Measurements from ENCODE around the gene PCDHB3.
A peak's percentile ranks its signal among the peaks of the same experiment; 100 is the strongest.
"Not testable (repeated sequence)": the region's sequence is repeated elsewhere in the genome, so short reads cannot be mapped to it uniquely, and the experiment has no call there.

The PCDHB3 gene

DNA sequence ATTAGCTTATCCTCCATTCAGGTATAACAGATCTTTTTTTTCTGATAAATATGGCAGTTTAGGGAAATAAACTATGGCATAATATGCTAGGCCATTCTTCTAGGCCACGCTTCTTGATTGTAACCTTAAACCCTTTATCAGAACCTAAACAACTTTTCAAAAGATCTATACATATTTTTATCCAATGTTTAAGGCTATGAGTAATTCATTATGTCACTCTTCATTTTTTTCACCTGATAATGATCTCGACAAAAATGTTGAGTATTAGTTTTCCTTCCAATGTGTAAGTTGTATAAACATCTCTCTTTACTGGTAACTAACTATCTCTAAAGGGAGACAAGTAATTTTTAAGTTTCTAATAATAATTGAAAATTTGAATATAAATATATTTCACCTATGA, 19.0 kb downstream of the PCDHB3 start:
- no peaks in the 10 kb centered on the region for H3K4me1 ChIP-seq (ENCODE audit: insufficient read depth, insufficient read length)
- H3K4me3 ChIP-seq (ENCODE audit: insufficient read length, low read depth), result no peak overlapping the region
- no peak for TF ChIP-seq SUZ12 (IDR thresholded peaks at IDR 0.05; ENCODE audit: extremely low read depth, insufficient read depth, insufficient read length)
- no peak for TF ChIP-seq ZNF274 (IDR thresholded peaks at IDR 0.05; ENCODE audit: low read depth, low read length)
- TF ChIP-seq YY1 (IDR thresholded peaks at IDR 0.05; ENCODE audit: insufficient read depth, insufficient read length), result no peak
- no peaks in the 10 kb centered on the region for H3K27me3 ChIP-seq (ENCODE audit: insufficient read depth, insufficient read length)
- no peaks in the 10 kb centered on the region for H3K36me3 ChIP-seq (ENCODE audit: insufficient read depth, insufficient read length, low read length)
- no peak for DNase-seq (ENCODE audit: low read depth, low spot score)
- H3K9me3 ChIP-seq (ENCODE audit: insufficient read depth, low read length), result no peaks in the 10 kb centered on the region
- no peak overlapping the region for H3K9ac ChIP-seq (ENCODE audit: insufficient read length, low read depth)

DNA sequence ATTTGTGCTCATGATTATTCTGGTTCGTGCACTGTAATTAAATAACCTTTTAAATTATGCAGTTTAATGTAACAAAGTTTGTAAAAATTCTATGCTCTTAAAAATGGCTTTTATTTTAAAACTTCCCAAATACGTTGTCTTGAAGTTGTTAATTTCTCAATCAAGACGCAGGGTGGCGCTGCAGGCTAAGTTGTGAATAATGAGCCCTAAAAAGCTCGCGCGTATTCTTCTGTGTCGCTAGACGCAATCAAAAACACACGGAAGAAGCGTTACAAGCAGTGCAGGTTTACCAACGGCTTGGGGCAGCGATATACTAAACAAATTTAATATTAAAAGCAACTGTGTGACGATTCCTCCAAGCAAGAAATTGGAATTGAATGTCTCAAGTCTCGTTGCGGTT, 21.3 kb downstream of the PCDHB3 start, which contains the start of gene PCDHB4:
Gene PCDHB4 (plus strand): TSS at position 256 of the 400 bp plus-strand sequence. CDS start 181 bp downstream, outside the sequence.
- no peaks in the 10 kb centered on the region for H3K4me1 ChIP-seq (ENCODE audit: insufficient read depth, insufficient read length)
- H3K9ac ChIP-seq (ENCODE audit: insufficient read length, low read depth), result no peak within 1 kb of the TSS
- no peaks in the 10 kb centered on the region for H3K9me3 ChIP-seq (ENCODE audit: insufficient read depth, low read length)
- no peaks in the 10 kb centered on the region for H3K36me3 ChIP-seq (ENCODE audit: insufficient read depth, insufficient read length, low read length)
- H3K27me3 ChIP-seq (ENCODE audit: insufficient read depth, insufficient read length), result no peaks in the 10 kb centered on the region
- peak; percentile 16 for DNase-seq (ENCODE audit: low read depth, low spot score)
- TF ChIP-seq ZNF274 (IDR thresholded peaks at IDR 0.05; ENCODE audit: low read depth, low read length), result no peak
- TF ChIP-seq YY1 (IDR thresholded peaks at IDR 0.05; ENCODE audit: insufficient read depth, insufficient read length), result no peak
- TF ChIP-seq SUZ12 (IDR thresholded peaks at IDR 0.05; ENCODE audit: extremely low read depth, insufficient read depth, insufficient read length), result no peak
- H3K4me3 ChIP-seq (ENCODE audit: insufficient read length, low read depth), result no peak within 1 kb of the TSS

GRCh38 chr5:141121985-141122384, 21.7 kb downstream of the PCDHB3 start:
- Histone ChIP-seq H3K4me3 (ENCODE audit: insufficient read length, low read depth) (no peak overlapping the region), H3K9me3 (ENCODE audit: insufficient read depth, low read length) (no peaks in the 10 kb centered on the region), H3K9ac (ENCODE audit: insufficient read length, low read depth) (no peak overlapping the region), H3K4me1 (ENCODE audit: insufficient read depth, insufficient read length) (no peaks in the 10 kb centered on the region), H3K36me3 (ENCODE audit: insufficient read depth, insufficient read length, low read length) (no peaks in the 10 kb centered on the region), H3K27me3 (ENCODE audit: insufficient read depth, insufficient read length) (no peaks in the 10 kb centered on the region)
- no peak for DNase-seq (ENCODE audit: low read depth, low spot score)
- TF ChIP-seq SUZ12 (IDR thresholded peaks at IDR 0.05; ENCODE audit: extremely low read depth, insufficient read depth, insufficient read length) (no peak), ZNF274 (IDR thresholded peaks at IDR 0.05; ENCODE audit: low read depth, low read length) (no peak), YY1 (IDR thresholded peaks at IDR 0.05; ENCODE audit: insufficient read depth, insufficient read length) (no peak)

- DNase-seq (ENCODE audit: low read depth, low spot score); H3K9me3 ChIP-seq (ENCODE audit: insufficient read depth, low read length); H3K36me3 ChIP-seq (ENCODE audit: insufficient read depth, insufficient read length, low read length); H3K9ac ChIP-seq (ENCODE audit: insufficient read length, low read depth); H3K27me3 ChIP-seq (ENCODE audit: insufficient read depth, insufficient read length); H3K4me3 ChIP-seq (ENCODE audit: insufficient read length, low read depth); H3K4me1 ChIP-seq (ENCODE audit: insufficient read depth, insufficient read length): not testable (repeated sequence)
Observed at GRCh38 chr5:141123396-141124135, 23.3 kb downstream of the PCDHB3 start.

DNA sequence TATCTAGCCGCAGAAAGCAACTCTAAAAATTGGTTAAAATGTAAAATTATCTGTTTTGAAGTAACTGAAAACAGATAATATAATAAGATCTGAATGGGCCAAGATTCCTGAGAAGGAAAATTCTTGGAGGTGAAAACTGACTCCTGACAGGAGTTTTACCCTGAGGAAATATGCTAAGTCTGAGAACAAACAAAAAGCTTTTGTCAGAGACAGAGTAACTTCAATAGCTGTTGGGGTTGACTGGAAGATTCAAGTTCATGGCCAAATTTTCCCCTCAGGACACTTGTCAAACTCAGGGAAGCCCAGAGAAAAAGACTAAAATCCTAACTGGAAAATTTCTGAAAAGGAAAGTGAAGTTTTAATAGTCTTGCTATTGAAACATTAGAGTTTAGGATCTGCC, 27.0 kb downstream of the PCDHB3 start:
- no peaks in the 10 kb centered on the region for H3K9me3 ChIP-seq (ENCODE audit: insufficient read depth, low read length)
- peak; percentile 11 for DNase-seq (ENCODE audit: low read depth, low spot score)
- H3K9ac ChIP-seq (ENCODE audit: insufficient read length, low read depth), result no peak overlapping the region
- no peaks in the 10 kb centered on the region for H3K36me3 ChIP-seq (ENCODE audit: insufficient read depth, insufficient read length, low read length)
- no peaks in the 10 kb centered on the region for H3K27me3 ChIP-seq (ENCODE audit: insufficient read depth, insufficient read length)
- H3K4me1 ChIP-seq (ENCODE audit: insufficient read depth, insufficient read length), result no peaks in the 10 kb centered on the region
- no peak for TF ChIP-seq ZNF274 (IDR thresholded peaks at IDR 0.05; ENCODE audit: low read depth, low read length)
- H3K4me3 ChIP-seq (ENCODE audit: insufficient read length, low read depth), result no peak overlapping the region

DNA sequence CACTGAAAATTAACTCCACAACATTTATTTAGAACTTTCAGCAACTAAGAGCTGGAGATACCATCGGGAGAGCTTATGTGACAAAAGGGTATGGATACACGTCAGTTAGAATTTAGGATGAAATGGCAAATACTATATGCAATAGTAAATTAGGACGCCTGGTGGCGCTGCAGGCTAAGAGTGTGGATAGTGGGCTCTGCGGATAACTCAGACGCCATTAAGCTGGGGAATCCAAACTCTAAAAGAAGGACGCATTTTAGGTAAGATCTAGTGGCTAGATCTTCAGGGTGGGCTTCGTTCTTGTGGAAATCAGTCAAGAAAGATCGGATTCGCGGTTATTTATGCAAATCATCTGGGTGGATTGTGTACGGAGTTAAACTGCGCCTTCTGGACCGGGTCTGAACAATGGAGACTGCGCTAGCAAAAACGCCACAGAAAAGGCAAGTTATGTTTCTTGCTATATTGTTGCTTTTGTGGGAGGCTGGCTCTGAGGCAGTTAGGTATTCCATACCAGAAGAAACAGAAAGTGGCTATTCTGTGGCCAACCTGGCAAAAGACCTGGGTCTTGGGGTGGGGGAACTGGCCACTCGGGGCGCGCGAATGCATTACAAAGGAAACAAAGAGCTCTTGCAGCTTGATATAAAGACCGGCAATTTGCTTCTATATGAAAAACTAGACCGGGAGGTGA, 34.9 kb downstream of the PCDHB3 start, which contains the start of gene PCDHB5:
Gene PCDHB5 (plus strand): TSS at position 177 of the 688 bp plus-strand sequence. CDS start 229 bp downstream, at position 406.
- Histone ChIP-seq H3K4me1 (ENCODE audit: insufficient read depth, insufficient read length) (no peaks in the 10 kb centered on the region), H3K27me3 (ENCODE audit: insufficient read depth, insufficient read length) (no peaks in the 10 kb centered on the region), H3K4me3 (ENCODE audit: insufficient read length, low read depth) (peak within 1 kb of the TSS; percentile 86), H3K36me3 (ENCODE audit: insufficient read depth, insufficient read length, low read length) (peaks cover 22% of the 10 kb centered on the region), H3K9ac (ENCODE audit: insufficient read length, low read depth) (peak within 1 kb of the TSS; percentile 90), H3K9me3 (ENCODE audit: insufficient read depth, low read length) (peaks cover 37% of the 10 kb centered on the region)
- peak; percentile 51 for DNase-seq (ENCODE audit: low read depth, low spot score)
- no peak for TF ChIP-seq ZNF274 (IDR thresholded peaks at IDR 0.05; ENCODE audit: low read depth, low read length)
- TF ChIP-seq YY1 (IDR thresholded peaks at IDR 0.05; ENCODE audit: insufficient read depth, insufficient read length), result peak; percentile 65
- TF ChIP-seq SUZ12 (IDR thresholded peaks at IDR 0.05; ENCODE audit: extremely low read depth, insufficient read depth, insufficient read length), result no peak

GRCh38 chr5:141135718-141136266, 35.5 kb downstream of the PCDHB3 start:
- Histone ChIP-seq H3K9ac (ENCODE audit: insufficient read length, low read depth) (peak overlapping the region; percentile 90), H3K4me3 (ENCODE audit: insufficient read length, low read depth) (peak overlapping the region; percentile 86), H3K4me1 (ENCODE audit: insufficient read depth, insufficient read length) (no peaks in the 10 kb centered on the region), H3K27me3 (ENCODE audit: insufficient read depth, insufficient read length) (no peaks in the 10 kb centered on the region), H3K9me3 (ENCODE audit: insufficient read depth, low read length) (peaks cover 37% of the 10 kb centered on the region), H3K36me3 (ENCODE audit: insufficient read depth, insufficient read length, low read length) (peaks cover 22% of the 10 kb centered on the region)
- TF ChIP-seq ZNF274 (IDR thresholded peaks at IDR 0.05; ENCODE audit: low read depth, low read length) (no peak), SUZ12 (IDR thresholded peaks at IDR 0.05; ENCODE audit: extremely low read depth, insufficient read depth, insufficient read length) (no peak), YY1 (IDR thresholded peaks at IDR 0.05; ENCODE audit: insufficient read depth, insufficient read length) (no peak)
- no peak for DNase-seq (ENCODE audit: low read depth, low spot score)

GRCh38 chr5:141137346-141137745, 37.1 kb downstream of the PCDHB3 start:
- H3K9me3 ChIP-seq (ENCODE audit: insufficient read depth, low read length), result peaks cover 37% of the 10 kb centered on the region
- H3K27me3 ChIP-seq (ENCODE audit: insufficient read depth, insufficient read length); DNase-seq (ENCODE audit: low read depth, low spot score); H3K4me1 ChIP-seq (ENCODE audit: insufficient read depth, insufficient read length); H3K9ac ChIP-seq (ENCODE audit: insufficient read length, low read depth); H3K4me3 ChIP-seq (ENCODE audit: insufficient read length, low read depth): not testable (repeated sequence)
- H3K36me3 ChIP-seq (ENCODE audit: insufficient read depth, insufficient read length, low read length), result peaks cover 22% of the 10 kb centered on the region

All from NT2/D1 (cell line).